ENCODE measurements around the gene BPIFA3.

- TF ChIP-seq, protein P1, sequence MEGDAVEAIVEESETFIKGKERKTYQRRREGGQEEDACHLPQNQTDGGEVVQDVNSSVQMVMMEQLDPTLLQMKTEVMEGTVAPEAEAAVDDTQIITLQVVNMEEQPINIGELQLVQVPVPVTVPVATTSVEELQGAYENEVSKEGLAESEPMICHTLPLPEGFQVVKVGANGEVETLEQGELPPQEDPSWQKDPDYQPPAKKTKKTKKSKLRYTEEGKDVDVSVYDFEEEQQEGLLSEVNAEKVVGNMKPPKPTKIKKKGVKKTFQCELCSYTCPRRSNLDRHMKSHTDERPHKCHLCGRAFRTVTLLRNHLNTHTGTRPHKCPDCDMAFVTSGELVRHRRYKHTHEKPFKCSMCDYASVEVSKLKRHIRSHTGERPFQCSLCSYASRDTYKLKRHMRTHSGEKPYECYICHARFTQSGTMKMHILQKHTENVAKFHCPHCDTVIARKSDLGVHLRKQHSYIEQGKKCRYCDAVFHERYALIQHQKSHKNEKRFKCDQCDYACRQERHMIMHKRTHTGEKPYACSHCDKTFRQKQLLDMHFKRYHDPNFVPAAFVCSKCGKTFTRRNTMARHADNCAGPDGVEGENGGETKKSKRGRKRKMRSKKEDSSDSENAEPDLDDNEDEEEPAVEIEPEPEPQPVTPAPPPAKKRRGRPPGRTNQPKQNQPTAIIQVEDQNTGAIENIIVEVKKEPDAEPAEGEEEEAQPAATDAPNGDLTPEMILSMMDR (IDR thresholded peaks at IDR 0.05) = no peak
- no peak for TF ChIP-seq POLR2AphosphoS5 (IDR thresholded peaks at IDR 0.05)
Observed at GRCh38 chr20:33252460-33252859, 35.3 kb downstream of the BPIFA3 start.

Measured in prostate gland (tissue), 2 donors.